CD4-positive, alpha-beta T cell treated with Interleukin-15 for 4 hours (primary cell): ENCODE results near the gene RABL6.
"Not testable (repeated sequence)": the region's sequence is repeated elsewhere in the genome, so short reads cannot be mapped to it uniquely, and the experiment has no call there.

Experiments used
- DNase-seq: peaks from one replicate; pipeline ENCODE4 v3.0.0-alpha.2; 2020; ENCODE audit warnings: low spot score

RABL6 gene

DNA sequence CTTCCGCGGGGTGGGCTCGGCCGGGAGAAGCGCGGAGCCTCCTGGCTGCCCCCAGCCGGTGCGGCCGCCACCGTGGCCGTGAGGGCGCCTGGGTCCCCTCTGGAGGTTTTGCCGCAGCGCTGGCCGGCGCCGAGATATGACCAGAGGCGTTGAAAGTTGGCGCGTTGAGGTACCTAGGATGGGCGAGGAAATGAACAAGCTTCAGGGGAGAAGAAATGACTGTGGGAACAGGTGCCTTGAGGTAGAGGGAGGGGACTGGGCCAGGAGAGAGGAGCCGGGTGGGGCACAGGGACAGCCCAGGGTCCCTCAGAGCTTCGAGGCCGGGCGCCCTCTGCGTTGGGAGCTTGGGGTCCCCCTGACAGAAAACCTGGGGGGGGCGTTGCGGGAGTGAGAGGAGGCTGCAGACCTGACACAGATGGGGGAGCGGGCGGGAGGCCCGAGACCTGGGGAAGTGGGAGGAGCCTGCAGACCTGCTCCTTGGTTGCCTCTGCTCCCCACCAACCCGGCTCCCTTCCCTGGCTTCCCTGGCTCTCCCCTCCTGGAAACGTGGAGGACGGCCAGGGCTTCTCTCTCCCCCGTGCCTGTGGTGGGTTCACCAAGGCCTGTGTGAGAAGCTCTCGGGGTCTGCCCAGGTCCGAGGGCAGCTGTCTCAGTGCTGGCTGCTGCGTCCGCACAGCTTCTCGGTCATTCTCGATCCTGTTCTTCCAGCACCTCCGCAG is 14.2 kb downstream of the RABL6 start:
- DNase-seq = no peak

DNA sequence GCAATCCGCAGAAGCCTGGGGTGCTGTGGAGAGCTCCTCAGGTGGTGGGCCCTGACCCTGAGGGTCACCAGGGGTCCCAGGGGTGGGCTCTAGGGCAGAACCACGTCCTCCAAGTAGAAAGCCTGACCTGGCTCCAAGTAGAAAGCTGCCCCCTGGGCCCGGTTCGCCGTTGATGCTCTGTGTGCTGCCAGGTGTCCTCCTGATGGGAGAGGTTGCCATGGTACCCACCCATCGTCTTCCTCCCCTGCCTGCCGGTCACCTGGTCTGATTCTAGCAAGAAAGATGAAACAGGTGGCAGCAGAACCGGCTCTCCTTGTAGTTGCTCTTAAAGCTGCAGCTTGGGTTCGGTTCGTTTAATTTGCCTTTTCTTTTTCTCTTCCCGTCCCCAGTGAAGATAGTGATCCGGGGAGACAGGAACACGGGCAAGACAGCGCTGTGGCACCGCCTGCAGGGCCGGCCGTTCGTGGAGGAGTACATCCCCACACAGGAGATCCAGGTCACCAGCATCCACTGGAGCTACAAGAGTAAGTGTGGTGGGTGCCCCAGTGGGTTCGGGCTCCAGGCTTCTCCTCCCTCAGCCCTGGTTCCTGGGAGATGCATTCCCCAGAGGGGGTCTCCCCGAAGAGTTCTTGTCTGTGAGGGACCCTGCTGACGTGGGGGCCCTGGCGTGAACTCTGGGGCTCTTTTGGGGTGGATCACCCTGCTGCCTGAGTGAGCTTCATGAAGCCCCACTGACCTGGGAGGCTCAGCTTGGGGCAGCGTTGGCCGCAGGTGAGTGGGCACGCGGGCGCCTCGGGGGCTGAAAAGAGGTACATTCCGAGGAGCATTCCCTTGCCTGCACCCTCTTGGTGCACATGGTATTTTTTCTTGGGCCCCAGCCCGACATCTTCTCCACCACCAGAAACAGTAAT is 15.6 kb downstream of the RABL6 start:
- DNase-seq = no peak

DNA sequence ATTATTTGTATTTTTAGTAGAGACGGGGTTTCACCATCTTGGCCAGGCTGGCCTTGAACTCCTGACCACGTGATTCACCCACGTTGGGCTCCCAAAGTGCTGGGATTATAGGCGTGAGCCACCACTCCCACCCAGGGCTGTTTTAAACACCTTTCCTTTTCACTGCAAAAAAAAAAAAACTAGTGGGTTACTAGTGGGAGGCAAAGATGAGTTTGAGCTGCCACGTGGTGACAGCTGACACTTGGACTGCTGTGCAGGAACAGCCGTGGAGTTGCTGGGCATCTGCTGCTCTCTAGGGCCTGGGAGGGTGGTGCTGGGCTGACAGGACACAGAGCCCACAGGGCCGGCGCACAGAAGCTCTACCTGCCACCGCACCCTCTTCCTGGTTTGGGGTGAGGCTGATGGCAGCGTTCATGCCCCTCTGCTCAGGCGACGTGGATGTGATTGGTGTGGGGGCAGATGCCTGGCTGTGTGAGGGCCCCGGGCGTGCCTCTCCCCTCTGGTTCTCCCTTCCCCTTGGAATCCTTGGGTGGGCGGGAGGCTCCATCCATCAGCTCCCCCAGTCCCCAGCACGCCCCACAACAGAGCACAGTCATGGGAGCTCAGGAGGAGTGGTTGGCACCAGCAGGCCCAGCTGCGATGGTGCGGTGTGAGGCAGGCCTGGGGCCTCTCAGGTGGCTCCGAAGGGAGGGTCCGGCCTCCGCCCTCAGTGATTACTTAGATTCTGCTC is 16.9 kb downstream of the RABL6 start:
- DNase-seq = no peak

DNA sequence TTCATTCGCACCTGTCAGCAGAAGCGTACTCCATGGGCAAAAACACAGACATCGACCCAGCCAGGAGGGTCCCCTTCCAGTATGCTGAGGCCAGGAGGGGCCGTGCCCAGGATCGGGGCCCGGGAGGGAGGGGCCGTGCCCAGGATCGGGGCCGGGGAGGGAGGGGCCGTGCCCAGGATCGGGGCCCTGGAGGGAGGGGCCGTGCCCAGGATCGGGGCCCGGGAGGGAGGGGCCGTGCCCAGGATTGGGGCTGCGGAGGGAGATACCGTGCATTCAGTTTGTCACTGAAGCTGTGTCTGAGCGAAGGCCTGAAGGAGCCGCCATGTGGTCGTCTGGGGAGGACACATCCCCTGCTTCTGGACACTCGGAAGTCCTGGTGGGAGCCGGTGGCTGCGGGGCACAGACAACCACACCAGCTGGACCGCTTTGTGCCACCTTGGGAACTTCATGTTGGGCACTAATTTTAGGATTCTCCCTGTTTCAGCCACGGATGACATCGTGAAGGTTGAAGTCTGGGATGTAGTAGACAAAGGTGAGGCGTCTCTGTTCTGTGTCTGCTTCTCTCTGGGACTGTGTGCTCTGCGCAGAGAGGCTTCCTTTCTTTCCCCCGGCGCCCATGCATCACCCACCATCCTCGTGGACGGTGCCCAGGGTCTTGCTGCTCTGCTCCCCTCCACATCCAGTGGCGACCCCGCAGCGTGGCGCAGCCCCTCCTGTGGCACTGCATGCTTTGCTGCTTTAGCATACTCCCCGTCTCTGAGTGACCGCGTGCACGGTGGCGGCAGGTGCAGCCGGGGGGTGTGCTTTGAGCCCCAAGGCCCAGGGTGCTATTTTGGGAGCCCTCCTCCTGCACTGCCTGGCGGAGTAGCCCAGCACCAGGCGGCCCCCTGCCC is 17.8 kb downstream of the RABL6 start:
- DNase-seq = no peak

DNA sequence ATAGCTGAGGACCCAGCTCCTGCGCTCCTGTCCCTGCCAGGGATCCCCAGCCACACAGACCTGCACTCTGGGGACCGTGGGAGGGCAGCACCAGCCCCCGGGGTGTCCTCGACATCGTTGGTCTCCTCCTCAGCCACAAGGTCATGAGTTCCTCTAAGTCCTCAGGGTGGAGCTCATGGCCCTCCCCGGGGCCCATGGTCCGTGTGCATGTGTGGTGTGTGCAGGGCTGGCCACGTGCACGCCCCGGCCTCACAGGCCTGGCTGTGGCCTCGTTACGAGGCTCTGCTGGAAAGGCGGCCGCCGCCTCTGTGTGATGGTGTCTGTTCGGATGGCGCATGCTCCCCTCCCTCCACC is 18.4 kb downstream of the RABL6 start:
- no peak for DNase-seq

DNA sequence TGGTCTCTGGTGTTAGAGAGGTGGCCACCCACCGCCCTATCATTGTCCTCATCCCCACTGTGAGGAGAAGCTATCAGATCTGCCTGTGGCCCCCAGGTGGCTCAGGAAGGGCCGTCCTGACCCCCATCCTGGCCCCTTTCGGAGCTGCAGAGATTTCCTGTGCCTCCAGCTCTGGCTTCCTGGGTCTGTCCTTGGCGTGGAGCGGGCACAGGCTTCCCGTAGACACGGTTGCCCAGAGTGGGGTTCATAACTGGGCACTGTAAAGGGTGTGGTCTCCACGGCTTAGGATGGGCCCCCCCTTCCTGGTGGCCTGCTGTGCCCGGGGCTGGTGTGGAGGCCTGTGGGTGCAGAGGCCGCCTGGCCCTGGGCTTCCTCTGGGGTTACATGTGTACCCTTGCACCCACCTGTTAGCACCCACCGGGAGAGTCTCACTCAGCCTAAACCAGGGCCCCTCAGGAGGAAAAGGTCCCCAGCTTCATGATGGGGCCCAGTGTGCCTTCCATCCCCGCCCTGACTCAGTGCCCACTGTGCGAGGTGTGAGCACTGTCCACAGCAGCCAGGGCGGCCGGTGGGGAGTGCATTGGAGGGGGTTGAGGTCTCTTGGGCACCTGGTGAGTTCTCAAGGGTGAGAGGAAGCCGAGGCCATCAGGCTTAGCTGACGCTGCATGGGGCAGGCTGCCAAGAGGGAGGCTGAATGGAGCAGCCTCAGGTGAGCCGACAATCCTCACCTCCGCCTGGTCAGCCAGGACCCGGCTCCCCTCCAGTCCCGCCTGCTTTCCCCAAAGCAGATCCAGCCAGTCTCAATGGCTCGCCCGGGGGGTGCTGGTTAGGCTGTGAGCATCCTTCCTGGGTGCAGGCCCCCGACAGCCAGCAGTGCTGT is 19.2 kb downstream of the RABL6 start:
- DNase-seq = no peak

DNA sequence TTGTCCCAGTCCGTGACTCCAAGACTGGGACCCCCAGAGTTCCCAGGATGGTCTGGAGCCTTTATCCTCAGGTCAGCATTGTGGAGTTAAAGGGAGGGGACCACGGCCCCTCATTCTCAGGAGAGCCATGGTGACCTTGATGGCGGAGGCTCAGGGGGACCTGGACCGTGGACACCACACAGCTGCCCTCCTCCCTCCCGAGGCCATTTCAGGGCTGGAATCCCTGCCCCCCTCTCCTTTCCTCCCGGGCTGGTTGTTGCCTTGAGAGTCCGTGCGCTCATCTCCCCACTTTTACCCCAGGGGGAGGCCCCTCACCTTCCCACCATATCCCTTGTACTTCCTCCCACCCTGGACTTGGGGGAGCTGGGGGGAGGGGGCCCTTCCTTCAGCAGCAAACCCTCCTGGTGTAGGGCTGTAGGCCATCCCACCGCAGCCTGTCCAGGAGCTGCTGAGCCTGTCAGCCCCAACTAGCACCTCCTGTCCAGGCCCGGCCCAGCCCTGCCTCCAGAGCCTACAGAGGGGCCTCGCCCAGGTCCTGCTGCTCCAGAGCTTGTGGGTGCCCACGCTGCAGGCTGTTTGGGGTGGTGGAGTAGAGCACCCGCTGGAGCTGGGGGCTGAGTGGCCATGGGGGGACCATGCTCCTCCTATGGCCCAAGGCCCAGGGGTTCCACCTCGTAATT is 20.2 kb downstream of the RABL6 start:
- DNase-seq = no peak

DNA sequence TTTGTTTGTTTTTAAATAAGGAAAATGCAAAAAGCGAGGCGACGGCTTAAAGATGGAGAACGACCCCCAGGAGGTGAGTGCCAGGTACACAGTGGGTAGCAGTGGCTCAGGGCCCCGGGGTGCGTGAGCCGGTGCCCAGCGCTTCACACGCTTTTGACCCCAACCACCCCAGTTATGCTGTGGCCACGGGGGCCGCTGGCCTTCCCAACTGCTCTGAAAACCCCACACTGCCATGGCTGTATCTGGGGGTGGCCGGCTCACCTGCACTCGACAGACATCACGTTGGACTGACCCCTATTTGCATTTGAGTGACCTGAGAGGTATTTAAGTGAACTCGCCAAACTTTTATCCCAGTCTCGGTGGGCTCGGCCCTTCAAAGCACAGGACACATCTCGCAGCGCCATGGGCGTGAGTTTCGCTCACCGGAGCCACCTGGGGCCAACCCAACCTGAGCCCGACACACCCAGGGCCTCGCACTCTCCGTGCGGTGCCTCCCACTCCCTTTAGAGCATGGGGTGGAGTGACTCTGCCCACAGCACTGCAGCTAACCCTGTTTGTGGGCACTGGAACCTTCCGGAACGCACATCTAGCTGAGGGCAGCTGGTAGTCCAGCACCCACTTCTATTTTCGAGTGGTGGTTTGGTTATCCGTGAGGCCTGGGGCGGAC is 20.9 kb downstream of the RABL6 start:
- DNase-seq = no peak

DNA sequence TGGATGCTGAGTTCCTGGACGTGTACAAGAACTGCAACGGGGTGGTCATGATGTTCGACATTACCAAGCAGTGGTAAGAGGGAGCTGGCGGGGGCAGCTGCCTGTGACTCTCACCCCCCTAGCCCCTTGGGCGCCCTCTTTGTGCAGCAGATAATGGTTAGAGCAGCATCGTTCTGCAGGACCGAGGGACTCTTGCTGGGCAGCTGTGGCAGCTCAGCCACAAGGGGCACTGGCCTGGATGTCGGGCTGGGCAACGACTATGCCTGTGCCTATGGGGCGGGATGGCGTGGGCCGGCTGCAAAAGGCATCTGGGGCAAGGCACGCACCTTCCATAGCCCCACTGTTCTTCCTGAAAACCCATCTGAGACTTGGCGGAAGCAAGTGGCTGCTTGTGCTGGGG is 21.7 kb downstream of the RABL6 start:
- no peak for DNase-seq

DNA sequence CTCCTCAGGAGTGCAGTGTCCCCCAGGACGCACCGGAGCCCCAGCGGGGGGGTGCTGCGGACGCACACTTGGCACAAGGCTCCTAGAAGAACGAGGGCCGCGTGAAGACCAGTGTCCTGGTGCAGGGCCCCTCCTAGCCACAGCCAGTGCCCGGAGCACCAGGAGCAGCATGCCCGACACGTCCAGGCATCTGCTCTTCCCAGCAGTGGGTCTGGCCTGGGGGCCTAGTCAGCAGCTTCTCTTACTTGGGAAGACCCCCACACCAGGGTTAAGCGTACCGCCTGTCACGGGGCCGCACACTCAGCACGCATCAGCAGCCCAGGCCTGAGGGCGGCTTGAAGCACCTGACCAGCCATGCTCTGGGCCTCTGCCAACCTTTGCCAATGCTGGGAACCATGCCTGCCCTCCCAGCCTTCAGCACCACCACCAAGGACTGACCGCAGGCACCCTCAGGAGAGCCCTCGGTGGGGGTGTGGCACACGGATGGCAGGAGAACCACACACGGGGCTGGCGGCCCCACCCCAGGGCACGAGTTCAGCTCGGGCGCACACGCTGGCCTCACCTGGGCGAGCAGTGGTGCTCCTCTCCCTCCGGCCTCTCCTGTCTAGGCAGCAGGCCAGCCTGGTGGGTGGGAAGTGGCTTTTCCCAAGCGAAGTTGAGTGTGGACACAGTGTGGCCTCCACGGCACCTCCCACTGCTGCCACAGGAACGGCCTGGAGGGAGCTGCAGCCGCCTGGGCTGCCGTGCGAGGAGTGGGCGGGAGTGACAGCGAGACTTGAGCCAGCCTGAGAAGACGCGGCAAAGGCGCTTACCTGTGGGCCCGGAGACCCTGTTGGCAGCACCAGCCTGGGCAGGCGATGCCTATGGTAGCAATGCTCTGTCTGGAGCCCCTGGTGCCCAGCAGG is 22.5 kb downstream of the RABL6 start:
- DNase-seq = no peak

DNA sequence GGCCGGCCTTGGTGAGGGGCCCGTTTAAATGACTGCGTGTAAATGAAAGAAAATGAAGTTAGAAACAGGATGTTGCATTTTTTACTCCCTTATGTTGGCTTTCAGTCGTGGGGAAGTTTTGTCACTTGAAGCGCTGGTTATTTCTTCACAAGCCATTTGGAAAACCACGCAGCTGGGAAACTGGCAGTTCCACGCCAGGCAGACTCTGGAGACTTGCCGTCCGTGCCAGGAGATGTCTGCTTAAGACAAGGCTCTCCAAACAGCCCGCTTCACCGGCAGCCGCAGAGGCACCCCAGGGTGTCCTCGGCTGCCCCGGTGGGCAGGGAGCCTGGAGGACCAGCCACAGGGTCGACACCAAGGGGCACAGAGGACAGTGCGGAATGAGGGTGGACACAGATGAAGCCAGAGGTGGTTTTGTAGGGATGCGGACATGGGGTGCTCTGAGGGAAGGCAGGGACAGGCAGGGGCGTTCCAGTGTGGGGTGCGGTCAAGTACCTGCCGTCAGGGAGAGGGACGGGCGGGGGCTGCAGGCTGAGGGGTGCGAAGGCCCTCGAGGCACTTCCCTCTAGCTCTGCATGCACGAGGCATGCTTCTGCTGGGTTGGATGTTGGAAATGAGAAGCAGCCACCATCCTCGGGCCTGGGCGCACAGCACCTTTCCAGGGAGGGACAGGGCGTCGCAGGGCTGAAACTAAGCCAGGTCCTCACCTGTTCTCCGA is 23.4 kb downstream of the RABL6 start:
- DNase-seq = no peak

DNA sequence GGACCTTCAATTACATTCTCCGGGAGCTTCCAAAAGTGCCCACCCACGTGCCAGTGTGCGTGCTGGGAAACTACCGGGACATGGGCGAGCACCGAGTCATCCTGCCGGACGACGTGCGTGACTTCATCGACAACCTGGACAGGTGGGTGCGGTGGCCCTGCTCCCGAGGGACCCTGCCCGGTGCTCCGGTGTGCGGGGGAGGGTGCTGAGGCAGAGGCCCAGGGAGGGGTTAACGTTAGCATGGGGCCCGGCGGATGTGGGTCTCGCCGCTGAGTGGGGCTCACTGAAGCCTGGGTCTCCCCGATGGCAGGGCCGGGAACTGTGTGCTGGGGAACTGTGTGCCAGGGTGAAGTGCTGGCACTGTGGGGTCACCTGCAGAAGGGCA is 24.0 kb downstream of the RABL6 start:
- DNase-seq = no peak

DNA sequence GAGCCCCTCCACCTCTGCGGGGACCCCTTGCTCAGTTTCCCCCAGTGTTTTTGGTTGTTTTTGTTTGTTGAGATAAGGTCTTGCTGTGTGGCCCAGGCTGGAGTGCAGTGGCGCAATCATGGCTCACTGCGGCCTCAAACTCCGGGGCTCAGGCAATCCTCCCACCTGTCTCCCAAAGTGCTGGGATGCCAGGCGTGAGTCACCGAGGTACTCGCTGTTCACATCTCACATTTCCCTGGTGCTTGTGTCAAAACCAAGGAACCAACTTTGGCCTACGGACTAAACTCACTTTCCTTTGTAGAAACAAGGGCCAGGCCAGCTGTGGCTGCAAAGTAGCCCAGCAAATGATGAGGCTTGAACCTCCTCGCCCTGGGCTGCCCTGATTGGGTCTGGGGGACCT is 24.8 kb downstream of the RABL6 start:
- DNase-seq = no peak

DNA sequence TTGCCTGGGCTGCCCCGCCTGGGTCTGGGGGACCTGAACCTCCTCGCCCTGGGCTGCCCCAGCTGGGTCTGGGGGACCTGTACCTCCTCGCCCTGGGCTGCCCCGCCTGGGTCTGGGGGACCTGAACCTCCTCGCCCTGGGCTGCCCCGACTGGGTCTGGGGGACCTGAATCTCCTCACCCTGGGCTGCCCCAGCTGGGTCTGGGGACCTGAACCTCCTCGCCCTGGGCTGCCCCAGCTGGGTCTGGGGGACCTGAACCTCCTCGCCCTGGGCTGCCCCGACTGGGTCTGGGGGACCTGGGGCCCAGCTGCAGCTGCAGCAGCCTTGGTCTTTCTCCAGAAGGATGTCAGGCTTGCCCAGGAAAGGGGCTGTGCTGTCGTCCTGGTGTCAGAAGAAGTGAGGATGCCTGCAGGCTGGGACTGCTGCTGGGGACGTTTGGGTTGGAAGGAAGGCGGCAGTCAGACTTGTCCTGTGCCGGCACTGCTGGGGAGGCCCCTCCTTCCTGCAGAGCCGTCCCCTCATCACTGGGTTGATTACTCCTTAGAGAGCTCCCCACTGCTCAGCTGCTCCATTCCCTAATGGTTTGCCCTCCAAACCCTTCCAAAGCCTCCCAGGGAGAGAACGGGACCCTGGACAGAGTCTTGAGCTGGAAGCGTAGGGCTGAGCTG is 25.8 kb downstream of the RABL6 start:
- DNase-seq = not testable (repeated sequence)

DNA sequence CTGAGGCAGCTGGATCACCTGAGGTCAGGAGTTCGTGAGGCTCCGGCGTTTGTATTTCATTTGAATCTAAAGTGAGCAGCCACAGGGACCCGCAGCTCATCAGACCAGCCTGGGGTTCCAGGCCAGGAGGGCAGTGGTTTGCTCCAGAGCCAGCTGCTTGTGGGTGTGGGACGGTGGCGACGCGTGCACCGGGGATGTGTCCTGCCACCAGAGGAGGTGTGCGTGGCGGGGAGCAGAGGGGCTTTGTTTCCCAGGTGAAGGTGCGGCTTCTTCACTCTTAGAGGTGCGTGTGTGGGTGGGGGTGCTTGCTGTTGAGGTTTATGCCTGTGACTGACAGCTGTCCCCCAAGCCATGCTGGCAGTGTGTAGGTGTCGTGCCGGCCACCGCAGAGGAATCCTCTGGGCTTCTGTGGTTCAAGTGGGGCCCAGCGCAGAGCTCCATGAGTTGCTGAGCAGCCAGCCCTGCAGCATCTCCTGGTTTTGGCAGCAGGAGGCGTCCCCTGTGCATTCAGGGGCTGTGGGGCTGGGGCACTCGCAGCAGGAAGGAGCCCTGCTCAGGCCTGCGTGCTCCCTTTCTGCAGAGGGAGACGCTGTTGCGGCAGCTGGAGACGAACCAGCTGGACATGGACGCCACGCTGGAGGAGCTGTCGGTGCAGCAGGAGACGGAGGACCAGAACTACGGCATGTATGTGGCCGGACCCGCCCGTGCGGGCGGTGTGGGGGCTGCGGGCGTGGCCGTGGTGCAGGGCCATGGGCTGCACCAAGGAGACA is 27.6 kb downstream of the RABL6 start:
- no peak for DNase-seq
